HG03520 (cell line): Measurements from ENCODE around the gene RBM20.

Experiments
- ATAC-seq: cut with Tn5 transposase; IDR thresholded peaks from one replicate; pipeline ENCODE4 v1.9.1; 2021; ENCODE audit warnings: mild to moderate bottlenecking, moderate library complexity; ENCODE audit not compliant: unreplicated experiment

The RBM20 gene

DNA sequence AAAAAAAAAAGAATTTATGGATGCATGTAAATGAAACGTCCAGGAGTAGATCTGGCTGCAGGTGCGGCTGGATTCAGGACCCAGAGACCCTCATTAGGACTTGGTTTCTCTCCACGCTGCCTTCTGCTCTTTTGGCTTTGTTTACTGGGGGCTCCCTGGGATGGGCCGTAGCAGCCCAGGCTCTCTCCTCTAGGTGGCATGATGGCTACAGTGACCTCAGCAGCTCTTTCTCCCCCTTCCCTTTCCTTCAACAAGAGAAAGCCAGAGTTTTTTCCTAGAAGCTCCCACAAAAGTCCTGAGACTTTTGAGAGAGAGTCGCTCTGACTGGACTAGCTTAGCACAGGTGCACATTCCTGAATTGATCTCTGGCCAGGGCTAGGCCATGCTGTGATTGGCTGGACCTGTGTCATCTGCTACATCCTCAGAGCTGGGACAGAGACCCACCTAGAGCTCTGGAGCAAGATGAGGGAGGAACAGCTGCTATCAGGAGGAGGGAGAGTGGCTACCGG lies 159.7 kb downstream of the RBM20 start:
- peak; percentile 39 for ATAC-seq

DNA sequence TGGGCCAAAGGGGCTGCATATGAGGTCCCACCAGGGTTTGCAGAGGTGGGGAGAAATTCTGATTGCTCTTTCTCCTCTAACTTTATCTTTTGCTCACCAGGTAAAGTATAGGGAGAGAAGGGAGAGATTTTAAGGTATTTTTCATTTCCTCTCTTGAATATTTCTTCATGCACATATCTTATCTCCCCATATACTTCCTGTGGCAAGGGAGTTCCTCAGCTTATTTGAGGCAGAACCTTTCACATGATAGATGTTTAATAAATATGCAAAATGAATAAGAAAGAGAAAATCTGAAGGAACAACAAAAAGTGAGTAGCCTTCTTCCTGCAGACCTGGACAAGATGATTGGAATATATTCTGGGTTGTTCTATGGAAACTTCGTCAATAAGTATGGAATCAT lies 160.2 kb downstream of the RBM20 start:
- ATAC-seq: no peak

DNA sequence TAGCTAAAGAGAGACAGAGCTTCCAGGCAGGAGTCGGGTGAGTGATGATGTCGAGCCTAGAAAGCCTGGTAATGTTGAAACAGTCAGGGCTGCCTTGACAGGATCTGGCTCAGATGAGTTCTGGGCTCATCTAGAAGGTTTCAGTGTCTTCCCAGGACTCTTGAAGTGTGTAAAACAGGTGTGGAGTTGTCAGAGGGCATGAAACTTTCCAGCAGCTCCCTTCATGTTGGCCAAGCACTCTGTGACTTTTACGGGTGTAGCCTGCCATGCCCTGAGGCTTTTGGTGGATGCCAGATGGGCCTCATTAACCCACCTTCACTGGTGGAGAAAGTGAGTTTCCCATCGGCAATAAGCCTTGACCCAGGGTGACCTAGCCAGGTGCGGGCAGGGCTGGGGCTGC lies 161.2 kb downstream of the RBM20 start:
- no peak for ATAC-seq

DNA sequence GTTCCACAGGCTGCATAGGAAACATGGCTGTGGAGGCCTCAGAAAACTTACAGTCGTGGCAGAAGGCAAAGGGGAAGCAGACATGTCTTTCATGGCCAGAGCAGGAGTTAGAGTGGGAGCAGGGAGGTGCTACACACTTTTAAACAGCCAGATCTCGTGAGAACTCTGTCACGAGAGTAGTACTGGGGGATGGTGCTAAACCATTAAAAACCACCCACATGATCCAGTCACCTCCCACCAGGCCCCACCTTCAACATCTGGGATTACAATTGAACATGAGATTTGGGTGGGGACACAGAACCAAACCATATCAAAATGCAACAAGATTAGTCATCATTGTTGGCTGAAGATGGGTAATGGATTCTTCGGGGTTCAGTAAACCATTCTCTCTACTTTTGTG lies 162.2 kb downstream of the RBM20 start:
- no peak for ATAC-seq

DNA sequence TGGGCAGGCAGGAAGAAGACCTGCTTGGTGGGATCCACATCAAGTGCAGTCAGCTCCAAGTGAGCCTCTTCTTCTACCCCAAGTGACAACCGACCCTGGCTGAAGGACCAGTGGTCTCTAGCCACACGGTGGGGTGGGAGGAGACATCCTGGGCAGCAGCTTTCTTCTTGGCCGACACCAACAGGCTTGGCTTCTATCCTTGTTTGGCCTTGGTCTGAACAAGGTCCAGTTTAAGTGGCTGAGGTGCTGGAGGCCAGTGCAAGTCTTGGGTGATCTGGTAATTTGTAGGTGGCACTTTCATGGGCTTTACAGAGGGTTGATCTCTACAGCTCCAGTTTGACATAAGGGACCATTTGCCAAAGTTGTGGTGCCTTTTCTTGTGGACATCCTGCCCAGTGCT lies 164.0 kb downstream of the RBM20 start:
- no peak for ATAC-seq

DNA sequence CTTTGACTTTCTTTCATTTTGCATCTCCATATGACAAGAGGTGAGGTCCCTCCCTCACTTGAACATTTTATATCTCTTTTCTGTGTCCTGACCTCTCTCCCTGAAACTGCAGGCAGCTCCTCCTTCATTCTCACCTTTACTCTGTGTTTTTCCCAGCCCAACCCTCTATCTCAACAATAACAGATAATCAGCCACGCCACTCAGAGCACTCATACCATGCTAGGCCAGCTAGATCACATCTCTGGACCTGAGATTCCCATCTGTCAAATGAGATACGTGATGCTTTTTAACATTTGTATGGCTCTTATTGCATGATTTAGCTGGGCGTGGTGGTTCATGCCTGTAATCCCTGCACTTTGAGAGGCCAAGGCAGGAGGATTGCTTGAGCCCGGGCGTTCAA lies 164.5 kb downstream of the RBM20 start:
- ATAC-seq: no peak

DNA sequence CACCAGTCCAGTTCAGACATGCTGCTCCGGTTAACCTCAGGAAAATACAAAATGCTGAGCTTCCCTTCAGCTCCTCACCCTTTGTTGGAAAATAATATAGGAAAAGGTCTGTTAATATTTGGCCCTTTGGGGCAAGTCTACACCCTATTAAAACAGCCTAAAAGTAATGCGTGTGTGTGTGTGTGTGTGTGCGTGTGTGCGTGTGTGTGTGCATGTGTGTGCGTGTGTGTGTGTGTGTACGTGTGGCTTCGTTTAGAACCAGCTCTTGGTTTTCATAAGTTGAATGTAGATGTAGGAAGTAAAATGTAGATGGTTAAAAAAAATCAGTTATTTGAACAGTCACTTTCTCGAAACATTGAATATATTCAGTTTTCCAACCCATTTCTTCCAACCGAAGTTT lies 166.5 kb downstream of the RBM20 start:
- ATAC-seq: no peak

DNA sequence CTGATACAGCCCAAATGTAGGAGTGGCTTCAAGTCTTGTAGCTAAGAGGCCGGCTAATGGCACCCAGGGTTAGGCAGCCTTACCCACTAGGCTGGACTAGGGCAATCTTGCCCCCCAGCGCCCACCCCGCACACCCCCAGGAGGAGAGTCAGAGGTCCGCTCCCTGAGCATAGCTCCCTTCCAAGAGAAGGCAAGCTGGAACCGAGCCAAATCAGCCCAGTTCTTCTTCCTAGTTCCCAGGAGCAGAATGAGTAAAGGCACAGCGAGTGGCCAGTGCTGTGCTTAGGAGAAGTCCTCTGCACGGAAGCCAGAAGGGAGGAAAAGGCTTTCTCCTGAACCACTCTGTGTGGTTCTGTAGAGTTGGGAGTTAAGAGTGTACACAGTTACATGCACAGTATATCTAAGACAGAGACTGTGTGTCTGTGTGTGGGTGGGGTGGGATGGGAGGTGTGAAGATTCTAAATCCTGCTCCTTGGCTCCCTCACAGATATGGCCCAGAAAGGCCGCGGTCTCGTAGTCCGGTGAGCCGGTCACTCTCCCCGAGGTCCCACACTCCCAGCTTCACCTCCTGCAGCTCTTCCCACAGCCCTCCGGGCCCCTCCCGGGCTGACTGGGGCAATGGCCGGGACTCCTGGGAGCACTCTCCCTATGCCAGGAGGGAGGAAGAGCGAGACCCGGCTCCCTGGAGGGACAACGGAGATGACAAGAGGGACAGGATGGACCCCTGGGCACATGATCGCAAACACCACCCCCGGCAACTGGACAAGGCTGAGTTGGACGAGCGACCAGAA lies 167.8 kb downstream of the RBM20 start:
- no peak for ATAC-seq

DNA sequence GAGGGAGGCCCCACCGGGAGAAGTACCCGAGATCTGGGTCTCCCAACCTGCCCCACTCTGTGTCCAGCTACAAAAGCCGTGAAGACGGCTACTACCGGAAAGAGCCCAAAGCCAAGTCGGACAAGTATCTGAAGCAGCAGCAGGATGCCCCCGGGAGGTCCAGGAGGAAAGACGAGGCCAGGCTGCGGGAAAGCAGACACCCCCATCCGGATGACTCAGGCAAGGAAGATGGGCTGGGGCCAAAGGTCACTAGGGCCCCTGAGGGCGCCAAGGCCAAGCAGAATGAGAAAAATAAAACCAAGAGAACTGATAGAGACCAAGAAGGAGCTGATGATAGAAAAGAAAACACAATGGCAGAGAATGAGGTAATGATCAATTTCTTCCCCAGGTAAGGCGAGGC lies 168.4 kb downstream of the RBM20 start:
- ATAC-seq: no peak

DNA sequence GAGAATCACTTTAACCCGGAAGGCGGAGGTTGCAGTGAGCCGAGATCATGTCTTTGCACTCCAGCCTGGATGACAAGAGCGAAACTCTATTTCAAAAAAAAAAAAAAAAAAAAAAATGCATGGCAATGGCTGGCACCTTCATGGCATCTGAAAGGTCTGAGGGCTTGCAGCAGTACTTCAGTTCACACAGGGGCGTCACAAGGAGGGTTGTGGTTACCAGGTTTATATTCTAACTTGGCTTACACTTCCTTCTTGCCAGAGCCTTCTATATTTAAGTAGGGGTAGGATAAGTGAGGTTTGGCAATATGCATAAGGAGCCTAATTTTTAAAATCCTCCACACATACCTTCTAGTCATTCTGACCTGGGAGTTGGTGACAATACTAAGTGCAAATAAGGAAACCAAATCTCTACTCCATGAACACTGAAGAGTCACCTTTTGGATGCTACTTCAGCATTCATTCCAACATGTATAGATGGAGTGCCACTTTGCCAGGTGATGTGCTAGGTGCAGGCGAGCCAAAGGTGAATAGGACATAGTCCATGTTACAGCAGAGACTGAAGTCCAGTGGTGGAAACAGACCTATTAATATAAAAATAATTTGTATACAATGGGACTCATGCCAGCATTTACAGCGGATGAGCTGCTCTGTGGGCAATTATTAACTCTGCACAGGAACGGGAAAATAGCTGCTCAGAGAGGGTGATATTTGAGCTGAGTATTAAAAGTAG lies 169.8 kb downstream of the RBM20 start:
- no peak for ATAC-seq

DNA sequence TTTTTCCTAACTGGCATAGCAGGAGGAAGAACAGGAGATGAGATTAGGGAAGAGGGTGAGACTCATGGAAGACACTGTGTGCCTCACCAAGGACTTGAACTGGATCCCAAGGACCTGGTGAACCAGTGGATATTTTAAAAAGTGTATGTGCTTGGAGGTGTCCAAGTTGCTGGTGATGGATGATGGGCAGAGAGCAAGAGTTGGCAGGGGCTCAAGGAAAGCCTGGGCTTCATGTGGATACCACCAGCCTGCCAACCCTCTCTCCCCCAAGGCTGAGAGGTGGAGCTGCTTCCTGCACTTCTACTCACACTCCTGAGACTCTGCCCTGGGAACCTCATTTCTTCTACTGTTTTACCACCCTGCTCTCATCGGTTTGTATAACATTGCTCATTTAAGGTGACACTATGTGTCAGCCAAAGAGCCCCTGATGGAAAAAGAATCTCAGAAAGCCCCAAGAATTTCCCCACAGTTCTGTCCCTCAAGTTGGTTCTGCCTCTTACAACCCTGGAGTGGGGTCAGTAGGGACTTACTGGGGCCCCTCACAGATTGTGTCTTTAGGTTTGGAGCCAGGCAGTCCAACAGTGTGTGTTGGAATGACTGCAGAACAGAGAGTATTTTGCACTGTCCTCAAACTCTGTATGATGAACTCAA lies 171.3 kb downstream of the RBM20 start:
- peak; percentile 70 for ATAC-seq

DNA sequence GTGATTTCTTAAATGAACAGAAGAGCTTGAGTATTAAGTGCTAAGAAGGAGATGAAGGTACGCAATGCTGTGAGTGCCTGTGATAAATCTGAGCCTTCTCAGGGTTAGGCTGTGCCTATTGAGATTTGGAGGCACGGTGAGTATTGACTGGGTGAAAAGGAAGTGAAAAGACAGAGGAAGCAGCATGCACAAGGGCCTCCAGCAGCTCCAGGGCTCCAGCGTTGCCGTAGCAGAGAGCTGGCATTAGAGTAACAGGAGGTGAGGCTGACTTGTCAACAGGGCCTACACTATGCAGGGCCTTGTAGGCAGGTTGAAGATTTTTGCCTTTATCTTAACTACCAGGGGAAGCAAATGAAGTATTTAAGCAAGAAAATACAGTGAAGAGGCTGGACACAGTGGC lies 173.5 kb downstream of the RBM20 start:
- no peak for ATAC-seq

DNA sequence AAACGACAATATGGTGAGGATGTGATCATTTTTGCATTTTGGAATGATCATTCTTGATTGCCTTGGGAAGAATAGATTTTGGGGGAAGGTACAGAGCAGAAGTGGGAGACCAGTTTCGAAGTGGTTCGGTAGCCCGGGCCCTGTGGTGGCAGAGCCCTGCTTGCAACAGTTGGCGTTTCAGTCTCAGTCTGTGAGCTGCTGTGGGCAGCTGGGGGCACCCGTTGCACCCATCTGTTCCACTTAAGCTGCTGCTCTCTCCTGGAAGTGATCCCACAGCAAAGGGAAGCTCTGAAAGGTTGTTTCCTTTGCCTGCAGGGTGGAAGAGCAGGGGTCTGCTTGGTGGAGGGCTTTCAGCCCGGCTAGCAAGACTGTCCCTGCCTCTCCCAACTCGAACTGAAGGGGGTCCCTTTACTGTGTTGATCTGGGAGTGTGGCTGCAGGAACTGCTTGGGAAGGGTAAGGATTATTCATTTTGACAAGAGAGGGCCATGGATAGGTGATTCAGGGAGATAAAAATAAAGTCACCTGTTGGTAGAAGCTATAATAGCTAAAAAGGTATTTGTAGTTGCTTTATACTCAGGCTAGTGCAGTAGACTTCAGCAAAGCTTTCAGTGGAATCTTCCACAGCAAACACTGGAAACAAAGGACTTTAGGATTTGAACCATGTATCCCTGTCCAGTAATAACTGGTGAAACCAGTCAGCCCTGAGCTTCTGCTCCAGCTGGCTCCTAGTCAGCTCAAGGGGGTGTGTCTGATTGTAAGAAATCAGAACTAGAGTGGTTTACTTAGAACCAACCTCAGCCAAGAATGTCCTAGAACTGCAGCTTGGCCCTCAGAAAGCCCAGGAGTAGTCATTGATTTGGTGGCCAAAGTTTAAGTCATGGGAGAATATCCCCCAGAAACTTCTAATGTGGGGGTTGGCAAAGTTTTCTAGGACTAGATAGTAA lies 174.4 kb downstream of the RBM20 start:
- no peak for ATAC-seq

DNA sequence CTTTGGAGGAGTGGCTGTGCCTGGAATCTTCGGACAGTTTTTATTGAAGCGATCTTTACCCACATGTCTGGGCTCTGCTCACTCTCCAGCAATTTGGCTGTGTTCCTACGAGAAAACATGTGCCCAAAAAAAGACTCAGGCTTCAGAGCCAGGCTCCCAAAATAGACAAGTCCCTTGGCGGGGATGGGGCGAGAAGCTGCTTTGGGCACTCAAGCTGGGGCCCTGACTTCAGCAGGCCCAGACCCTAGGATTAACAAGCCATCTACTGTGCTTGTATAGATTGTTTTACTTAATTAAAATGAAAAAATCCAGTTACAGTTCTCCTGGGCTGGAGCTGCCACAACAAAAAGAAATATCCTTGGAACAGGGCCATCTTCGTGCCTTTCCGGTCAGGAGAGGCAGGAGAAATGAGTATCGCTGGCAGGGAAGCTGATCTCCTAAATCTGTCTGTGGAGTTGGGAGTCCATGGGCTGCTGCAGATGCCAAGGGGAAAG lies 176.2 kb downstream of the RBM20 start:
- ATAC-seq: no peak

DNA sequence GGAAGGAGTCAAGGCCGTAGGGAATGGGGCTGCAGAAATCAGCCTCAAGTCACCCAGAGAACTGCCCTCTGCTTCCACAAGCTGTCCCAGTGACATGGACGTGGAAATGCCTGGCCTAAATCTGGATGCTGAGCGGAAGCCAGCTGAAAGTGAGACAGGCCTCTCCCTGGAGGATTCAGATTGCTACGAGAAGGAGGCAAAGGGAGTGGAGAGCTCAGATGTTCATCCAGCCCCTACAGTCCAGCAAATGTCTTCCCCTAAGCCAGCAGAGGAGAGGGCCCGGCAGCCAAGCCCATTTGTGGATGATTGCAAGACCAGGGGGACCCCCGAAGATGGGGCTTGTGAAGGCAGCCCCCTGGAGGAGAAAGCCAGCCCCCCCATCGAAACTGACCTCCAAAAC lies 177.4 kb downstream of the RBM20 start:
- no peak for ATAC-seq

DNA sequence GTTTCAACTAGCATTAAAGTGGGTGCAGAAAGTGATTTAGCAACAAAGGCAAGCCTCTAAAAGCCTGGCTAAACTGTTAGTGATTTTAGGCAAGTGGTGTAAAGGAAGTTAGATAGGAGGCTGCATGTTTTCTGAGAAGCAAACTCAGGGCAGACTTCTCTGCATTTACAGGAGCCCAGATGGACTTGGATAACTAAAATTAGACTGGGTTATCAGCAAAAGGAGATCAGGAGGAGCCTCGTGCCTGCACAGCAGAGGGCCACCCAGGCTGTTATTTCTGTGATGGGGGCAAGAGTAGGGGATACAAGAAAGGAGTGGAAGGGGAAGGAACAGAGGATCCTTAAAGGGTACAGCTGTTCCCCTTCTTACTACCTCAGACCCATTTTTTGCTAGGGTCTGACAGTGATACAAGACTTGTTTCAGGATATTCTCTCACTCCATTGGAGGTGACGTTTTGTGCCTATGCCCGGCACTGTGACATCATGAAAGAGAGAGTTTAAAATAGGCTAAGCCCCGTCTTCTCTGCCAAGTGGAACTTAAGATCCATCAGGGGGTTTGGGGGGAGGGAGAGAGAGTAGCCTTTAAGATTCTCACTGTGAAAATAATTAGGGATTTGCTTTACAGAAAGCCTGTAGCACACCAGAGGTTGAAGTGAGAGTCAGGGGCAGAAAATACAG lies 178.0 kb downstream of the RBM20 start:
- ATAC-seq: no peak

DNA sequence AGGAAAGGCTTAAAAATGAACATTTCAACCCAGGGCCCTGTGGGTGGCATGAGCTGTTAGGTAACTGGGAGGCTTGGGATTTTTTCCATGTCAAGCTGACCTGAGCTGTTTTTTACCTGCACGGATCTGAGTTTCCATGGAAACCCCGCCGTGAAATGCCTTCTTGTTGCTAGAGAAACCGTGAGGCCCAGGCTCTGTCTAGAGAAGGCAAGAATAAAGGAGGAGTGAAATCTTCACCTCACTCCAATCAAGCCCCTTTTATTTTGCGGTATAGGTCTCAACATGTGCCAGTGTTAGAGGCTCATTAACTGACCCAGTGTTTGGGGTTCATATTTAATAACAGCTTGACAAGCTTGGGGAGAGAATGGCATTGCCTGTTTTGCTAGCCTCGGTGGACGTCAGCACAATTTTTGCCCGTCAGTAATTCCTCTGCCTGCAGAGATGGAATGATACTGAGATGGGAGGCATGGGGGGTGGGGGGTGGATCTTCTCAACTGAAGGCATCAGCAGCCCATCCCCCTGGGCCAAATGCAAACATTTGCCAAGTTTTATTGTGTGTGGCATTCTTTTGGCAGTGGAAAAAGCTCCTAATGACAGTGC lies 178.7 kb downstream of the RBM20 start:
- no peak for ATAC-seq

DNA sequence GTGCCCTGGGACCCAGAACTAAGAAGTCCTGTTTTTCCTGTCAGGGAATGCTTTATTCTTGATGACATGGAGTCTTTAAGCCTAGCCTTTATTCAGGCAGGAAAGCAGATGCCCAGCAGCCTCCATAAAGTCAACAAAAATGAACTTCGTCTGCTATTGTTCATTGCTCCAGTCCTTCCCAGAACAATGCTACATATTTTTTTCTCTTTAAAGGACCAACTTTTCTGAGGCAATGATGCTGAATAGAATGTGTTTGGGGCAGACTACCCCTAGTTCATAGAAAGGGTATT lies 180.0 kb downstream of the RBM20 start:
- no peak for ATAC-seq

DNA sequence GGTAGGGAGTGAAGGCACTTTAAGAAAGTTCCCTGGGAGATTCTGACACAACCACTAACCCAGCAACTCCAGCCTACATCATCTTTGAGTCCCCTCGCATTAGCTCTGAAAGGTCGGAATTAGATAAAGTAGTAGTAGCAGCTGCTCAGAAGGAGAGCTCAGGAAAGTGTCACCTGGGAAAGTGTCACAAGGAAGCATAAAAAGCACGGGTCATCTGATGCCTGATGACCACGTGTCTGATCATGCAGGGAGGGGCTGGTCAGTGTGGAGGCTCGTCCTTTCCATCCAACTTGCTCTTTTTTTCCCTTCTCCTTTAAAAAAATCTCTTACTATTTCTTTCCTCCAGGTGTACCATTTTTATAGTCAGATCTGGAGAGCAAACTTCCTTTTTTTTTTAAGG lies 180.5 kb downstream of the RBM20 start:
- ATAC-seq: no peak

DNA sequence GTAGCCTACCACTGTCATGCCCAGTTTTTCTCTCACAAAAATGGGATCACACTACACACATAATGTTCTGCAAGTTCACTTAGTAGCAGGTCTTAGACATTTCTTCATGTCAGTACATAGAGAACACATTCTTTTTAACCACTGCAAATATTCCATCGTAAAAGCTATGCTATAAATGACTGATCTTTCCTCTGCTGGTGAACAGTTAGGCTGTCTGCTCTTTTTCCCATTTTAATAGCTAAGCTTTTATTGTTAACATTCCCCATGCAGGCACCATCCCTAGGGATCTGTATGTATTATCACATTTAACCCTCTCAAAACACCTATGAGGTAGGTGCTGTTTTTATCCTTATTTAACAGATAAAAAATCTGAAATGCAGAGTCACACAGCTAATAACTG lies 181.4 kb downstream of the RBM20 start:
- no peak for ATAC-seq
